GM21825 (cell line): Measurements from ENCODE around the gene ZNF12.
A peak's percentile ranks its signal among the peaks of the same experiment; 100 is the strongest.
"Not testable (repeated sequence)": the region's sequence is repeated elsewhere in the genome, so short reads cannot be mapped to it uniquely, and the experiment has no call there.

Experiments
- ATAC-seq: cut with Tn5 transposase; IDR thresholded peaks from one replicate; pipeline ENCODE4 v1.9.1; 2021; ENCODE audit warnings: mild to moderate bottlenecking, moderate library complexity; ENCODE audit not compliant: unreplicated experiment

ZNF12 gene

DNA sequence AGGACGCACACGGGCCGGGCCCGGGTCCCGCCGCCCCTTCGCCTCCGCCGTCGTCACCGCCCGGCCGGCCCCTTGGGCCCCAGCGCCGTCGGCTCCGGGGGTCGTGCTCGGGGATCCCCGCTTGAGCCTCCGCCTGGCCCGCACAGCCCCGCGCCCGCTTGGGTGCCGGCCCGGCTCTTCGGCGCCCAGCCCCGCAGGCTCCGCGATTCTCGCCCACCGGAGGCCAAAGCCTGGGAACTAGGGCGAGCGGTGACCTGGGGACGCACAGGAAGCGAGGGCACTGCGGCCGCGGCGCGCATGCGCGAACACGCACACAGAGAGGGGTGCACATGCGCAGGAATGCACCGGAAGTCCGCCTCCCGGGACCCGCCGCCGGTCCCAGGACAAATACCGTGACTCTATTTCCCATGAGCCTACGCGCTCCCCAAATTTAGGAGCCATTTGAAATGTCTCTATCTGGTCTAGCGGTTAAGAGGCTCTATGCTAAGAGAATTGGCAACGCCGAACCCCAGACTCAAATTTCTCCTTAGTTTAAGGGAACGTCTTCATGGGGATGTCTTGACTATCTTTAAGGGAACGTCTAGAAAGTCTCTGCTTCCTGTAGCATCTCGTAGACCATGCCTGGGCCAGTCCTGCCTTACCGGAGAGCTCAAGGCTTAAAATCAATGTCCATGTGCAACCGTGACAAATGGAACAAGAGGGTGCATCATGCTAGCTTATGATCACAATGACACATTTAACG, at the start of gene ZNF12:
TSS of gene ZNF12 (minus strand) at position 282 of the 742 bp plus-strand sequence. CDS start 1,774 bp downstream, outside the sequence.
- peak; percentile 86 for ATAC-seq

DNA sequence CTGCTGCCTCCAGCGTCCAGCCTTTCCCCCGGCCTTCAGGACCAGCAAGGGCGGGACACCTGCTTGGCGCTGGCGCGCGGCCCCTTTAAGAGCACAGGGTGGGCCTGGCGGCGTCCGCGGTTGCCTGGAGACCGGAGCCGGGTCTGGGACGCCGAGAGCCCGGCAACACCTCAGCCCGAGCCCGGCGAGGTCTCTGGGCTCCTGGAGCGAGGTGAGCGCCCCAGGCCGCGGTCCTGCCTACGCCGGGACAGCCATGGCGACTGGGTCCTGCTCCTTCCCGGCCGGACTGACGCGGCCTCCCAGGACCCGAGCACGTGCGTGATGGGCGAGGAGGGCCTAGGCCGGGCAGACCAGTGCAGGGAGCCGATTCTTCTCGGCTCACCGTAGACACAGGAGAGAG, 47.2 kb upstream of the ZNF12 start, which contains the start of gene RSPH10B2:
TSS of gene RSPH10B2 (plus strand) at position 140 of the 400 bp plus-strand sequence. CDS start 3,575 bp downstream, outside the sequence.
- ATAC-seq = not testable (repeated sequence)

DNA sequence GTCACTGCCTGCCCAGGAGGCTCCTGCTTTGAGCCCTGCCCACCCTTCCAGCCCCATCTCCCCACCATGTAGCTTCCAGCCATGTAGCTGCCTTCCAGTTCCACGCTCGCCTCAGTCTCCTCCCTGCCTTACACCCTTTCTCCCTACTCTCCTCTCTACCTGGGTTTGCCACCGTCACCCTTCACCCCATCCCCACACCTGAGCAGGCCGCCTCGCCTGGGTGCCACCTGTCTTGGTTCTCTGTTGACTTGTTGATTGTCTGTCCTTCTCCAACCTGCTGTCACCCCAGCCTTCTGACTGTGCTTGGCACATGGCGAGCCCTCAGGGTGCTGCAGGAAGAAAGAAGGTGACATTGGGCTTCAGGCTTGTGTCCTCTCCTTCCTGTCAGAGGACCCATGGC, 43.4 kb upstream of the ZNF12 start:
- not testable (repeated sequence) for ATAC-seq

DNA sequence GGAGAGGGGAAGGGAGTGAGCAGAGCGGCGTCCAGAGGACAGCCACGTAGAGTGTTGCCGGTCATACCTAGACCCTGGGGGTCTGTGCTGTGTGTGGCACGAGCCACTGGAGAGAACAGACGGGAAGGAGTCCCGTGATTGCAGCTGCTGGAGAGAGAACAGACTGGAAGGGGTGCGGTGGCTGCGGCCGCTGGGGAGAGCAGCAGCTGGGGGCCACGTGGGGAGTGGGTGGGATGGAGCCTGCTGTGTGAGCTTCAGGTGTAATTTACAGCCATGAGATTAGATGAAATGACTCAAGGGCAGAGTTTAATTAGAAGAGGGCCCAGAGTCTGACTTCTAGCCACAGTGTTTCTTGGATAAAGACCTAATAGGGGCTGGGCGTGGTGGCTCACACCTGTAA, 42.6 kb upstream of the ZNF12 start:
- ATAC-seq = not testable (repeated sequence)

DNA sequence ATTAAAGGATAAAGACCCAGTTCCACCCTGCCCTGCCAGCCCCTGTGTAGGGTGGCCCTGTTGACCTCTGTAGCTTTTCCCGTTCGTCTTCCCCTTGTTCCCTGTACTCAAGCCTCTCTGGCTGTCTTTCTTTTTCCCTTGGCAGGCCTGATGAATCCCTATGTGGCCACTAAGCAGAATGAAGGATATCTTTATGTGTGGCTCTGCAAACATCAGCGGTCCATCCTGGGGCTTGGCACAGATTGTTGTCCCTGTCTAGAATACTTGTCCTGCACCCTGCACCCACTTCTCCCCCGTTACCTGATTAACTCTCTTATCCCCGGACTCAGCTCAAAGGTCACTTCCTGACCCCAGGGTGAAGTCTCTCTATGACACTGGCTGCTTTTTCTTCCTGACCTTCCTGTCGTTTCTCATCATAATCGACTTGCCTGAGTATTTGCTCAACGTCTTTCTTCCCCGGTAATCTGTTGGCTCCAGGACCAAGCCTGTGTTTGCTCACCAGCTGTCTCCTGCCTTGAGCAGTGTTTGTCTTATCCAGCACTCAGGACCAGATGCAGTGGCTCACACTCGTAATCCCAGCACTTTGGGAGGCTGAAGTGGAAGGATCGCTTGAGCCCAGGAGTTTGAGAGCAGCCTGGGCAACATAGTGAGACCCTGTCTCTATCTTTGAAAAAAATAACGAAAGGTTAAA, 37.8 kb upstream of the ZNF12 start:
- not testable (repeated sequence) for ATAC-seq

DNA sequence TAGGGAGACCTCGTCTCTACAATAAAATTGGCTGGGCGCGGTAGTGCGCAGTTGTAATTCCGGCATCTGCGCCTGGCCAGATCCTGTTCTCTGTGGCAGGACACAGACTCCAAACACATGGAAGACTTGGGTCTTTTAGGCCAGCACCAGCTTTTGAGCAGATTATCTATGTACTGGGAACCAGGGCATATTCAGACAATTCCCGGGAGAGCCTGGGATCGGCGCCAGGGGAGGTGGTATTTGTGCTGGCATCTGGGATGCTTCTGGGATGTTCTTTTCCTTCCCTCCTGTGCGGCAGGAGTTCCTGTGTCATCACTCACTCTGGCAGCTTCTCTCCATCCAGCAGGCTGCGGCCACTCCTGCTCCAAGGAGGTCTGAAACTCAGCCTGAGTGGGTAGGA, 31.7 kb upstream of the ZNF12 start:
- not testable (repeated sequence) for ATAC-seq

DNA sequence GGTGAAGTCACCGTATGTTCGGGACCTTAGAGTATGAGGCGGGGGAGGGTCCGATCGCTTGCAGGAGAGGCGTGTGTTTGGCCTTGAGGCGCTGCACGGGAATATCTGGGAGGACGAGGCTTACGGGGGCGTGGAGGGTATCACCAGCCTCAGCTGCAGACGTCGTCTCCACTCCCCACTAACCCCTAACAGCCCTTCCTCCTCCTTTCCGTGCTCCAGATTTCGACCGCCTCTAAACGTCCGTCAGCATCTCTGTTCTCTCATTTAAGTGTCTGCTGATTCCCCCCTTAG, 23.5 kb upstream of the ZNF12 start:
- no peak for ATAC-seq

DNA sequence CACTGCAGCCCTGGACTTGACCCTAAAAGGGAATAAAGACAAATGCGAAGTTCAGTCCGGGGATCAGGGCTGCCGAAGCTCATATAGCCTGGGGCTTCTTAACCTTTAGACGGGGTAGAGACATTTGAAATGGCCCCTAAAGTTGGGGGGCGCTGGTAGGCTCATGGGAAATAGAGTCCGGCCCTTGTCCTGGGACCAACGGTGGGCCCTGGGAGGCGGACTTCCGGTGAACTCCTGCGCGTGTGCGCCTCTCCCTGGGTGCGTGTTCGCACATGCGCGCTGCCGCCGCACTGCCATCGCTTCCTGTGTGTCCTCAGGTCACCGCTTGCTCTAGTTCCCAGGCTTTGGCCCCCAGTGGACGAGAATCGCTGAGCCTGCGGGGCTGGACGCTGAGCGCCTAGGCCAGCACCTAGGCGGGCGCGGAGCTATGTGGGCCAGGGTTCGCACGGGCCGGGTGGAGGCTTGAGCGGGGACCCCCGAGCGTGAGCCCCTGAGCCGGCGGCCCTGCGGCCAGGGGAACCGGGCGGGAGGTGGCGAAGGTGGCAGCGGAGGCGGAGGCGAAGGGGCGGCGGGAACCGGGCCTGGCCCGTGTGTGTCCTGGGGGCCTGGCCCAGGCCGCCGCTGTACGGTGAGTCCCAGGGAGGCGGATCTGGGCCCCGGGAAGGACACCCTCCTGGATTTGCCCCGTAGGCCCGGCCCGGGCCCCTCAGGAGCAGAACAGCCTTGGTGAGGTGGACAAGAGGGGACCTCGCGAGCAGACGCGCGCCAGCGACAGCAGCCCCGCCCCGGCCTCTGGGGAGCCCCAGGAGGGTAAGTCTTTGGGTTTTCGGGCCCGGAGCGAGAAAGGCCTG, 23.0 kb upstream of the ZNF12 start:
- peak; percentile 86 for ATAC-seq

DNA sequence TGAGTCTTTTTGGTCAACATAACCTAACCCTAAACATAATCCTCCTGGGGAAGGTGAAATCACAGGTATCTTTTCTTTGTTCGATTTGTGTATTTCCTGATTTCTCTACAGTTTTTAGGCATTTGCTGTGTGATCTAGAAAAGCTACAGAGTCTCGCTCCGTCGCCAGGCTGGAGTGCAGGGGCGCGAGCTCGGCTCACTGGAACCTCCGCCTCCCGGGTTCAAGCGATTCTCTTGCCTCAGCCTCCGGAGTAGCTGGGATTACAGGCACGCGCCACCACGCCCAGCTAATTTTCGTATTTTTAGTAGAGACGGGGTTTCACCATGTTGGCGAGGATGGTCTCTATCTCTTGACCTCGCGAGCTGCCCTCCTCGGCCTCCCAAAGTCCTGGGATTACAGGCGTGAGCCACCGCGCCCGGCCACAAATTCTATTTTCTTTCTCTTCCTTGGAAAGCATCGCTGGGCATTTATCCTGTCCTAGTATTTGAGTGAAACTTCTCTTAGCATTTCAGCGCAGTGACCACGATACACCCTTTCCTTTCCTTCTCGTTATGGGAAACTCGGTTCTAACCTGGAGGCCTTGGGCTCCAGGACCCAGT, 22.2 kb upstream of the ZNF12 start:
- ATAC-seq = not testable (repeated sequence)

DNA sequence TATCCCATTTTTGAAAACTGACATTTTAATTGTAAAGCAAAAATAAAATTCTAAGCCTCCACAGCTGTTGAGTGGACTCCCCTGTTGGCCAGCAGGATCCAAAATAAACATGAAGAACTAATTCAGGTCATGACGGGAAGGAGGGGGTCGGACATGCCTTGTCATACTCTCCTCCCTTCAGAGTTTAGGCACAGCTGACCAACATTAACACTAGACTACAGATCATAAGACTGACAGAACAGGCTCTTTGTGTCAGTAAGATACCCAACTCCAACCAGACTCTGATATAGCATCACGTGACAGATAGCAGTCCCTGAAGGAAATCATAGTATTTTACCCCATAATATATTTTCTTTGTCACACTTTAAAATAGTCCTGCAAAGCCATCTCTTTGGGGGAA, 20.9 kb upstream of the ZNF12 start:
- ATAC-seq = no peak

DNA sequence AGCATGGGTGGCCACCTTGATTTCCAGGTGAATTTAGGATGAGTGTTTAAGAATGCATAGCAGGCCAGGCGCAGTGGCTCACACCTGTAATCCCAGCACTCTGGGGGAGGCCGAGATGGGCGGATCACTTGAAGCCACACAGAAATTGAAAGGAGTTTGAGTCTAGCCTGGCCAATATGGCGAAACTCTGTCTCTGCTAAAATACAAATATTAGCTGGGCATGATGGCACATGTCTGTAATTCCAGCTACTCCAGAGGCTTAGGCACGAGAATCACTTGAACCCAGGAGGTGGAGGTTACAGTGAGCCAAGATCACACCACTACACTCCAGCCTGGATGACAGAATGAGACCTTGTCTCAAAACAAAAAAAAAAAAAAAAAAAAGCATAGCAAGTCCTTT, 19.6 kb upstream of the ZNF12 start:
- ATAC-seq = not testable (repeated sequence)

DNA sequence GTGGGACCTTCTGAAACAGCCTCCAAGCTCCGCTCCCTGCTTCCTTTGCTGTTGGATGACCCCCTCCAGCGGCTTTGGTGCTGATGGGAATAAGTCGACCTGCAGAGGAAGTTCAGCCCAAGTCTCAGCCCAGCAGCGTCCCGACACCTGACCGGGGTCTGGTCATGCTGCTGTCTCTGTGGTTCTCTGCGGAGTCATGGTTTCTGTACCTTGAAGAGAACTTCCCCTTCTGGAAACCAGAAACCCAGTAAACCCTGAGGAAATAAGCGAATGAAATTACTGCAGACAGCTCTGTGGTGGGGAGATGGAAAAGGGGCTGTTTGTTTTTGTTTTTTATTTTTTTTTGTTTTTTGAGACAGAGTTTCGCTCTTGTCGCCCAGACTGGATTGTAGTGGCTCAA, 18.3 kb upstream of the ZNF12 start:
- ATAC-seq = peak; percentile 78

DNA sequence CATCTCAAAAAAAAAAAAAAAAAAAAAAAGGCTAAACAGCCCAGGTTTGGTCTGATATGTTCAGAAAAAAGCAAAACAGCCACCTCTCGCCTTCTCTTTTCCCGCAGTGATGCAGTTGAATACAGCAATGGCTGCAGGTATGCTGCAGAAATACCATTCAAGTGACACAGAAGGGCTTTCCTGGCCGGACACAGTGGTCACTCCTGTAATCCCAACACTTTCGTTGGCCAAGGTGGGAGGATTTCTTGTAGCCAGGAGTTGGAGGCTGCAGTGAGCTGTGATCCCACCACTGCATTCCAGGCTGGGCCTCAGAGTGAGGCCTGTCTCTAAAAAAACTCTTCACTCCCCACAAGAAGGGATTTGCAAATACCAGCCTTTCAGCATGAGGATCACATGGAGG, 17.6 kb upstream of the ZNF12 start:
- not testable (repeated sequence) for ATAC-seq

DNA sequence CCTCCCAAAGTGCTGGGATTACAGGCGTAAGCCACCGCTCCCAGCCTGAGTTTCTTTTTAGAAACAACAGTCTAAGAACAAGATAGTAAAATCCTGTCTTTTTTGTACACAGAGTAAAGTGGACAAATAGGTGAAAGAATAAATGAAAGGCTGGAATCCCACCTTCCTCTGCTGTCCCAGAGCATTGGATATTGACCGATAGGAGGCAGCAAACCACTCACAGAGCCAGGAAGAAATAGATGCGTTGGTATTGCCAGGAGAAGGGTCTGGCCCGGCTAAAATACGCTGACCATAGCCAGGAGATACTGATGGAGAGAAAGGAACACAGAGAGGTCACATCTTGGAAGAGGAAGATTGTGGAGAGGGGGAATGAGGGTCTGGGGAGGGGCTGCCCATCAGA, 11.4 kb upstream of the ZNF12 start:
- ATAC-seq = no peak

DNA sequence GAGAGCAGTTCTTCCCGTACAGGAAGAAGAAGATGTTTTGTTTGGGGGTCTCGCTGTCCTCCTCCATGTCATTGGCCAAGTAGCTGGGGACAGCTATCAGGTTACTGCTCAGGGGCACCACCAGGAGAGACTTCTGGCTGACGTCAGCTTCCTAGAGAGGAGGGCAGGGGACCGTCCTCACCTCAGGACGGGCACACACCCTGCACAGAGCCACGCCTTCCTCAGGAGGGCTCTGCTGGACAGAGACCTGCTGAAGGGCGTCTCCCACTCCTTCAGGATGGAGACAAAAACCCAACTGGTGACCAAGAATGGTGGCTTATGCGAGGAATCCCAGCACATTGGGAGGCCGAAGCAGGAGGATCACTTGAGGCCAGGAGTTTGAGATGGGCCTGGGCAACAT, 9.2 kb upstream of the ZNF12 start:
- ATAC-seq = not testable (repeated sequence)

DNA sequence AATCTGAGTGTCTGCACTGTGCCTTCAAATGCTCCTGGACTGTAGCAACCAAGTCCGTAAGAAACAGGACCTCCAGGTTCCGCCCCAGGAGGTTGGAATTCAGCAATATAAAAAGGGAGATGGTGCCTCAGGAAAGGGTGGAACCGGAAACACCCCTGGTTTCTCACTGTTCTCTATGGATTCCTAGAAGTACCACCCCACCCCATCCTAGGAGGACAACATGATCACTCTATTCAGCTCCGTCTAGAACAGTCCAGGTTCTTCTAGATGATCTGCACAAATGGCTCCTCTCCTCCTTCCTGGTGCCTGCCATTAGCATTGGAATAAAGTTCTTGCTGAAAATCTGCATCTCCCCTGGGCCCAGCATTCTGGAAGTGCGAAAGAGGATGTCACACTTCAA, 7.6 kb upstream of the ZNF12 start:
- no peak for ATAC-seq

DNA sequence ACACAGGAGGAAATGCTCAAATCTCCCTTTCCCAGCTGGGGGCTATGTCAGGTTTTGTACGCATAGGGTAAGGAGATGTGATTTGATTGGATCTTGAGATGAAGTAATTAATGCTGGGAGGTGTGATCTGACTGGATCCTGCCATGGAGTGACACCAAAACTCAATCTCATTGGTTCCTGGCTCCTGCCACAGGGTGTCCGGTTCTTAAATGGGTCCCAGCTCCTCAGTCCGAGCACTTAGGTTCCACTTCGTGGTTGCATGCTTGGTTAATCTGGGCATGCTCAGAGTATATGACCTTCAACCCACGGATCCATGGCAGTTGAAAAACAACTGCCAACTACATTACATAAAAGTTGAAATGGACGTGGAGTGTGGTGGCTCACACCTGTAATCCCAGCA, 3.1 kb upstream of the ZNF12 start:
- ATAC-seq = no peak

DNA sequence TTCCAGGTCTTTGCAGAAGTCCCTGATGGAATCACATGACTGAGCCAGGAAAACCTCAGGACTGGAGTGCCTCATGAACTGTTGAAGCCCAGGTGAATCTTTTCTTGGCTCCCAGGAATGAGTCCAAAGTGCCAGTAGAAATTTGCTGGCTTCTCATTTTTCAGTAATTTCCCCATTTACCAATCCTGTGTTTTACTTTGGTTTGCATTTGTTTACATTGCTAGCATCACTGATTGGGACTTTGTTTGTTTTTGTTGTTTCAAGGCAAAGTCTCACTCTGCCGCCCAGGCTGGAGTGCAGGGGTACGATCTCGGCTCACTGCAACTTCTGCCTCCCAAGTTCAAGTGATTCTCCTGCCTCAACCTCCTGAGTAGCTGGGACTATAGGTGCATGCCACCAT, 1.6 kb upstream of the ZNF12 start:
- ATAC-seq = no peak

DNA sequence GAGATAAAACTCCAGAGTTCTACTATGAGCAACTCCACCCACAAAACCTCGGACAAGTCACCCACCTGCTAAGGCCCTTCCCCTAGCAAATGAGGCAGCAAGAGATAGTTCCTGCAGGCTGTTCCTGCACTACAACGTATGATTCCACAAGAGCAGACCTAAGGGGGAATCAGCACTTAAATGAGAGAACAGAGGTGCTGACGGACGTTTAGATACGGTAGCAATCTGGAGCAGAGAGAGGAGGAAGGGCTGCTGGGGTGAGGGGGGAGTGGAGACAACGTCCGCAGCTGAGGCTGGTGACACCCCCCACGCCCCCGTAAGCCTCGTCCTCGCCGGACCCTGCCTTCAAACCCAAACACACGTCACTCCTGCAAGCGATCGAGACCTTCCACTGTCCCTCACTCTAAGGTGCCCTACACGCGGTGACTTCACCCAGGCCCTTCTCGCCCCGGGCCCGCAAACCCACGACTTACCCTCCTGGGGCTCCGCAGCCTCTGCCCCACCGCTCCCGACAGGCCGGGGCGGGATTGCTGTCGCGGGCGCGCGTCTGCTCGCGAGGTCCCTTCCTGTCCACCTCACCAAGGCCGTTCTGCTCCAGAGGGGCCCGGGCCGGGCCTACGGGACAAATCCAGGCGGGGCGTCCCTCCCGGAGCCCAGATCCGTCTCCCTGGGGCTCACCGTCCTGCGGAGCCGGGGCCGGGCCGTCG, 635 bp downstream of the ZNF12 start:
- ATAC-seq = peak; percentile 35

DNA sequence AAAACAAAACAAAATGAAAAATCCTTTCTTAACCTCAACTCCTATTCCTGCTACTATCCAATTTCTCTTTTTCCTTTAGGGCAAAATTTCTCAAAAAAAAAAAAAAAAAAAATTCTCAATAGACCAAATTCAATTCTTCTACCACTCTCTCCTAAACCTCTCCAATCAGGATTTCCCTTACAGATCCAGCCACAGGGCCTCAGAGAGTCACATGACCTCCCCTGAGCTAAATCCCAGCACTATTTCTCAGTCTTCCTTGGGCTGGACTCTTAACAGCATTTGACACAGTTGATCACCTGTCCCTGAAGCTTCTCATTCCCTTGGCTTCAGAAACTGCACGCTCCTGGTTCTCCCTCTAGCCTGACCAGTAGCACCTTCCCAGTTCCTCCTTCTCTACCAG, 4.9 kb downstream of the ZNF12 start:
- no peak for ATAC-seq

DNA sequence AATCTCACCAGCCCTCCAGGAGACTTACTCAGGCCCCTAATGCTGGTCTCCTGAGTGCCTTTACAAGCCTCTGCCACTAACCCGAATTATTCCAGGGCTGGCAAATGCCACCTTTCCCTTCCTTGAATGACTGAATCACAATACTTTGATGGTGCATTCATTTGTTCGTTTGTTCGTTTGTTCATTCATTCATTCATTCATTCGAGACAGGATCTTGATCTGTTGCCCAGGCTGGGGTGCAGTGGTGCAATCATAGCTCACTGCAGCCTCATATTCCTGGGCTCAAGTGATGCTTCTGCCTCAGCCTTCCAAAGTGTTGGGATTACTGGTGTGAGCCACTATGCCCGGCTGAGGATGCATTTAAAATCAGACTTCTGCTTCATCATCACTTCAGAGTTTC, 6.0 kb downstream of the ZNF12 start:
- ATAC-seq = no peak
